B cell (primary cell): Measurements from ENCODE around the gene ADAMTSL1. TPM values are rescaled to one million over a fixed set of nuclear protein-coding genes. Genes with fewer than 3 reads are reported as not detected.

Experiments
- ATAC-seq: fragments of 200-7000 bp; cut with Tn5 transposase; one replicate; pipeline ENCODE4 v1.10.0; 2021; ENCODE audit warnings: low read depth, mild to moderate bottlenecking, moderate number of reproducible peaks, moderate library complexity
- CTCF ChIA-PET: fragments of 350-600 bp; sonication (Branson Sonifier 250); formaldehyde crosslinking; loops from one replicate; lab custom pipeline; 2021; ENCODE audit warnings: antibody characterized with exemption, inconsistent platforms; lab: Charles Lee
- POLR2A ChIA-PET: fragments of 350-600 bp; sonication (Branson Sonifier 250); formaldehyde crosslinking; loops from one replicate; lab custom pipeline; 2021; ENCODE audit warnings: antibody characterized with exemption; lab: Charles Lee
- DNase-seq: peaks from one replicate; pipeline ENCODE4 v3.0.0; 2013
- H2AFZ ChIP-seq: 2 replicates; pipeline ENCODE4 v1.6.1; 2012; ENCODE audit warnings: mild to moderate bottlenecking, low read depth, low read length; ENCODE audit not compliant: insufficient read depth, poor library complexity, severe bottlenecking
- H3K27ac ChIP-seq, 2 donors: 1 replicate in 1 of 2; 2 replicates in 1 of 2; pipeline ENCODE4 v1.5.1; 2012 to 2013; ENCODE audit warnings: low read length in 2 of 2, mild to moderate bottlenecking in 2 of 2, moderate library complexity in 1 of 2
- H3K27me3 ChIP-seq, 4 experiments: fragments of 200-600 bp in 1 of 4; sonication (generic) in 1 of 4; replicated peaks in 1 of 4; 1 replicate in 2 of 4; 2 replicates in 2 of 4; pipeline versions ENCODE4 v1.6.1 to v1.7.0; 2013 to 2016; ENCODE audit warnings: low read length in 3 of 4, mild to moderate bottlenecking in 2 of 4, mixed read lengths in 1 of 4, moderate library complexity in 1 of 4; ENCODE audit not compliant: insufficient read depth in 4 of 4, control insufficient read depth in 3 of 4; ENCODE audit errors: control extremely low read depth in 1 of 4
- H3K36me3 ChIP-seq, 2 experiments: replicated peaks in 1 of 2; 1 replicate in 1 of 2; 2 replicates in 1 of 2; pipeline versions ENCODE4 v1.6.1 to v1.7.1; 2013; ENCODE audit warnings: low read length in 1 of 2; ENCODE audit not compliant: insufficient read depth in 2 of 2, control insufficient read depth in 1 of 2; ENCODE audit errors: control extremely low read depth in 1 of 2, extremely low read depth in 1 of 2
- H3K4me1 ChIP-seq, 2 donors: fragments of 200-600 bp in 1 of 2; sonication (generic) in 1 of 2; 1 replicate in 1 of 2; 2 replicates in 1 of 2; pipeline versions ENCODE4 v1.5.1 to v1.6.1; 2013 to 2017; ENCODE audit warnings: low read length in 2 of 2; ENCODE audit not compliant: control insufficient read depth in 2 of 2, insufficient read depth in 2 of 2
- H3K4me2 ChIP-seq: replicated peaks from 2 replicates; pipeline ENCODE3; 2012; ENCODE audit warnings: mild to moderate bottlenecking, low read depth, low read length; ENCODE audit not compliant: poor library complexity, severe bottlenecking
- H3K4me3 ChIP-seq, 5 experiments: fragments of 200-600 bp in 1 of 5; sonication (generic) in 1 of 5; 1 replicate in 3 of 5; 2 replicates in 2 of 5; pipeline versions ENCODE4 v1.5.1 to v1.7.0; 2011 to 2016; ENCODE audit warnings: low read length in 4 of 5, mild to moderate bottlenecking in 4 of 5, low read depth in 2 of 5, control low read depth in 1 of 5, moderate library complexity in 1 of 5; ENCODE audit not compliant: insufficient read depth in 1 of 5; ENCODE audit errors: control extremely low read depth in 1 of 5, extremely low read depth in 1 of 5
- H3K79me2 ChIP-seq: fragments of 200-600 bp; sonication (generic); one replicate; pipeline ENCODE4 v1.6.0; 2016; ENCODE audit warnings: low read length; ENCODE audit not compliant: control insufficient read depth, insufficient read depth
- H3K9ac ChIP-seq: fragments of 200-600 bp; sonication (generic); 2 replicates; pipeline ENCODE4 v1.6.1; 2017; ENCODE audit warnings: mild to moderate bottlenecking, low read length, moderate library complexity
- H3K9me3 ChIP-seq, 3 donors: one replicate each; pipeline versions ENCODE4 v1.6.1 to v1.7.1; 2013; ENCODE audit warnings: low read length in 2 of 3; ENCODE audit not compliant: control insufficient read depth in 2 of 3, insufficient read depth in 1 of 3; ENCODE audit errors: control extremely low read depth in 1 of 3
- H4K20me1 ChIP-seq: 2 replicates; pipeline ENCODE4 v1.6.0; 2012; ENCODE audit warnings: mild to moderate bottlenecking, low read length; ENCODE audit not compliant: insufficient read depth, control insufficient read depth, poor library complexity, severe bottlenecking
- H3K27ac Mint-ChIP-seq: one replicate; pipeline ENCODE4 v1.8.0; 2021; ENCODE audit warnings: mixed read lengths
- H3K27me3 Mint-ChIP-seq: one replicate; pipeline ENCODE4 v1.8.0; 2021; ENCODE audit warnings: mixed read lengths
- H3K4me1 Mint-ChIP-seq: one replicate; pipeline ENCODE4 v1.8.0; 2021; ENCODE audit warnings: mixed read lengths
- H3K4me3 Mint-ChIP-seq: one replicate; pipeline ENCODE4 v1.8.0; 2021; ENCODE audit warnings: mixed read lengths
- H3K9me3 Mint-ChIP-seq: one replicate; pipeline ENCODE4 v1.8.0; 2022; ENCODE audit warnings: mixed read lengths; ENCODE audit not compliant: insufficient read depth
- CTCF ChIP-seq: fragments of 200-600 bp; IDR thresholded peaks from one replicate; pipeline ENCODE4 v1.8.0; 2022; ENCODE audit warnings: antibody characterized with exemption, mild to moderate bottlenecking
- EZH2 ChIP-seq: IDR thresholded peaks from 2 replicates; pipeline ENCODE4 v1.6.1; 2012; ENCODE audit warnings: borderline replicate concordance, low read depth, mild to moderate bottlenecking, moderate library complexity, low read length; ENCODE audit not compliant: insufficient read depth, poor library complexity, severe bottlenecking
- WGBS: methylation state at CpG from one replicate; pipeline ENCODE4 v1.1.5; 2013; ENCODE audit warnings: missing lambda C conversion rate; ENCODE audit not compliant: insufficient coverage; 5-methylcytosine and 5-hydroxymethylcytosine counted together
- intact Hi-C: fragments of 100-400 bp; cut with micrococcal nuclease; formaldehyde crosslinking; loops from one replicate; pipeline ENCODE4 v1.10.0; 2022
- polyA plus RNA-seq: library from polyadenylated mRNA; depleted of rRNA; stranded (reverse); fragments of >200 nt; gene quantifications from 2 replicates; pipeline ENCODE4 v1.2.3, GENCODE V29; 2012
- total RNA-seq, 2 donors: library from RNA; stranded (reverse); fragments of 120-200 nt in 1 of 2; gene quantifications; 1 replicate in 1 of 2; 2 replicates in 1 of 2; pipeline versions ENCODE4 v1.2.3 to v1.2.4, GENCODE V29; 2013 to 2022

ADAMTSL1 gene
- total and polyA plus RNA-seq, 2 donors (not counting 1 experiment from before 2014, with no cell fraction given): not detected

DNA sequence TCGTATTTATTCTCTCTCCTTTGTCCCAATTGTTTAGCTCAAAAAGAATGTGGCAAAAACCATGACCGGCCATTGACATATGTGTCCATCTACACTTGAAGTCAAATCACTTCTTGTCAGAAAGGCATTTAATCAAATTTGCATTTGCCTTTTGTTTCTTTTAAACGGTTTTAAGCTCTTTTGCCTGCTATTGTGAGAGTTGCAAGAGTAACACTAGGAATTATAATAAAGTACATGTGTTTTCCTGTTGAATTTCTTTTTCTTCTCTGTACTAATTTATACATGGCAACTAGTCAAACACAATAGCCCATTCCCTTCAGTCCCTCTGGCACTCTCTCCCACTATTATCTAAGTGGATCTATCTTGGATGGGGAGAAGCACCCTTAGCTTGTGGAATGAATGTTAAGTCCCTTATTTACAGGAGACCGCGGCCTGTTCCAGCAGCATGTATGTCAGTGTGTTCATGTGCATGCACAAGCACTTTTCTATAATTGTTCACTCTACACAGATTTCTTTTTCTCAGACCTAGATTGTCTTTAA, 3.2 kb downstream of the ADAMTSL1 start:
- no peaks in the 10 kb centered on the region for H4K20me1 ChIP-seq
- no peak overlapping the region for H2AFZ ChIP-seq
- H3K9me3 Mint-ChIP-seq: no peaks in the 10 kb centered on the region
- peaks cover 18% of the 10 kb centered on the region for H3K27me3 Mint-ChIP-seq
- ChIA-PET CTCF (no interaction called here), POLR2A (no interaction called here)
- no peaks in the 10 kb centered on the region for H3K27me3 ChIP-seq
- no peaks in the 10 kb centered on the region for H3K36me3 ChIP-seq
- no peak overlapping the region for H3K4me3 ChIP-seq
- H3K4me2 ChIP-seq: no peak overlapping the region
- H3K4me3 Mint-ChIP-seq: no peak overlapping the region
- no peaks in the 10 kb centered on the region for H3K4me1 Mint-ChIP-seq
- H3K27ac ChIP-seq: no peak overlapping the region
- H3K9me3 ChIP-seq: no peaks in the 10 kb centered on the region
- ATAC-seq (no peak), DNase-seq (no peak)
- no peak overlapping the region for H3K9ac ChIP-seq
- TF ChIP-seq CTCF: no peak
- TF ChIP-seq EZH2: no peak
- H3K27ac Mint-ChIP-seq: no peak overlapping the region
- 88% methylated on average over 4 of the region's 5 CpGs for WGBS
- H3K79me2 ChIP-seq: no peaks in the 10 kb centered on the region
- H3K4me1 ChIP-seq: no peaks in the 10 kb centered on the region
- intact Hi-C loops: no loop called here

DNA sequence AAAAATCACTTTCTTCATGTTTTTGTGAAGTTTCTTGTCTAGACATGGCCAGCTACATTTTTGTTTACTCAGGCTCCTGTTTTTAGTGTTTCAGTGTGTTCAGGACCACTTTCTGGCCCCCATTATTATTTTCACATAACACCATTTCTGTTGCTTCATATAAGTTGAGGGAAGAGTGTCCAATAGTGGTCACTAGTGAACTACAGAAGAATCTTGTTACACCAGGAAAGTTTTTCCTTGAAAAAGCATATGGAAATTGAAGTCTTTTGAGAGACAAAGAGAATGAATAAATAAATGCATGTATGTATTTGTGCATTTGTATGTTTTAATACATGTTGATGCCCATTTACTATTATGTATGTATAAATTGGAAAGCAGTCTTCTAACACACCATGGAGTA, 3.8 kb downstream of the ADAMTSL1 start:
- CTCF ChIA-PET: no interaction called here
- Histone ChIP-seq H3K79me2 (no peaks in the 10 kb centered on the region), H3K36me3 (no peaks in the 10 kb centered on the region), H3K4me1 (no peaks in the 10 kb centered on the region), H3K4me2 (no peak overlapping the region), H3K9me3 (no peaks in the 10 kb centered on the region), H3K4me3 (no peak overlapping the region), H4K20me1 (no peaks in the 10 kb centered on the region), H3K27me3 (no peaks in the 10 kb centered on the region), H3K9ac (no peak overlapping the region), H2AFZ (no peak overlapping the region), H3K27ac (no peak overlapping the region)
- intact Hi-C loops: no loop called here
- ATAC-seq (no peak), DNase-seq (no peak)
- Mint-ChIP-seq H3K27ac (no peak overlapping the region), H3K4me3 (no peak overlapping the region), H3K4me1 (no peaks in the 10 kb centered on the region), H3K27me3 (peaks cover 18% of the 10 kb centered on the region), H3K9me3 (no peaks in the 10 kb centered on the region)
- POLR2A ChIA-PET: no interaction called here
- no peak for TF ChIP-seq EZH2
- TF ChIP-seq CTCF: no peak
